GM23338 (cell line): ENCODE results near the gene ING3. TPM values are rescaled to one million over a fixed set of nuclear protein-coding genes. Genes with fewer than 3 reads are reported as not detected.

Experiments used
- ATAC-seq: fragments of 200-7000 bp; cut with Tn5 transposase; 3 replicates; pipeline ENCODE4 v1.9.1; 2020
- DNase-seq: peaks from one replicate; pipeline ENCODE4 v3.0.0-alpha.2; 2015; ENCODE audit warnings: low spot score
- H2AFZ ChIP-seq: fragments of 200-600 bp; sonication (generic); 2 replicates; pipeline ENCODE4 v1.8.0; 2016; ENCODE audit warnings: antibody characterized with exemption, mild to moderate bottlenecking, moderate library complexity
- H3F3A ChIP-seq: fragments of 200-600 bp; sonication (generic); replicated peaks from 2 replicates; pipeline ENCODE4 v1.8.0; 2017; ENCODE audit warnings: antibody characterized with exemption, mixed run types, low read depth
- H3K27ac ChIP-seq: fragments of 200-600 bp; sonication (generic); 2 replicates; pipeline ENCODE4 v1.6.1; 2016; ENCODE audit warnings: low read depth
- H3K27me3 ChIP-seq: fragments of 200-600 bp; sonication (generic); 2 replicates; pipeline ENCODE4 v1.8.0; 2016; ENCODE audit warnings: mild to moderate bottlenecking, mixed run types, moderate library complexity; ENCODE audit not compliant: insufficient read depth
- H3K36me3 ChIP-seq: fragments of 200-600 bp; sonication (generic); 2 replicates; pipeline ENCODE4 v1.8.0; 2016; ENCODE audit warnings: mild to moderate bottlenecking; ENCODE audit not compliant: insufficient read depth
- H3K4me1 ChIP-seq: fragments of 200-600 bp; sonication (generic); 2 replicates; pipeline ENCODE4 v1.8.0; 2016; ENCODE audit warnings: mild to moderate bottlenecking, moderate library complexity; ENCODE audit not compliant: insufficient read depth
- H3K4me2 ChIP-seq: fragments of 200-600 bp; sonication (generic); 2 replicates; pipeline ENCODE4 v1.7.1; 2017; ENCODE audit warnings: mixed run types
- H3K4me3 ChIP-seq: fragments of 200-600 bp; sonication (generic); 2 replicates; pipeline ENCODE4 v1.6.1; 2016; ENCODE audit warnings: mixed run types
- H3K79me2 ChIP-seq: fragments of 200-600 bp; sonication (generic); replicated peaks from 2 replicates; pipeline ENCODE4 v1.8.0; 2017; ENCODE audit warnings: mild to moderate bottlenecking; ENCODE audit not compliant: insufficient read depth
- H3K9me2 ChIP-seq: fragments of 200-600 bp; sonication (generic); 2 replicates; pipeline ENCODE4 v1.8.0; 2017; ENCODE audit not compliant: insufficient read depth
- H4K20me1 ChIP-seq: fragments of 200-600 bp; sonication (generic); replicated peaks from 2 replicates; pipeline ENCODE4 v1.8.0; 2017; ENCODE audit warnings: mild to moderate bottlenecking; ENCODE audit not compliant: insufficient read depth
- H3K27ac Mint-ChIP-seq: 2 replicates; pipeline ENCODE4 v1.8.0; 2020; ENCODE audit warnings: inconsistent platforms, mild to moderate bottlenecking, moderate library complexity, mixed read lengths
- H3K27me3 Mint-ChIP-seq: 3 replicates; pipeline ENCODE4 v1.8.0; 2022; ENCODE audit warnings: low read depth, mild to moderate bottlenecking, moderate library complexity, mixed read lengths, inconsistent platforms; ENCODE audit not compliant: insufficient read depth, poor library complexity
- H3K36me3 Mint-ChIP-seq: 3 replicates; pipeline ENCODE4 v1.8.0; 2021; ENCODE audit warnings: low read depth, mild to moderate bottlenecking, inconsistent platforms, moderate library complexity, mixed read lengths
- H3K4me1 Mint-ChIP-seq: 3 replicates; pipeline ENCODE4 v1.8.0; 2020; ENCODE audit warnings: mild to moderate bottlenecking, inconsistent platforms, mixed read lengths
- H3K4me3 Mint-ChIP-seq: 3 replicates; pipeline ENCODE4 v1.8.0; 2021; ENCODE audit warnings: moderate library complexity, mild to moderate bottlenecking, inconsistent platforms, mixed read lengths
- H3K9me3 Mint-ChIP-seq: 3 replicates; pipeline ENCODE4 v1.8.0; 2020; ENCODE audit warnings: moderate library complexity, mild to moderate bottlenecking, inconsistent platforms, mixed read lengths
- CREB1 ChIP-seq: fragments of 250-450 bp; sonication (Bioruptor Pico); IDR thresholded peaks from 2 replicates; pipeline ENCODE4 v1.5.0; 2020; ENCODE audit warnings: low read depth, mild to moderate bottlenecking, moderate library complexity
- EZH2 ChIP-seq: fragments of 200-600 bp; sonication (generic); IDR thresholded peaks from one replicate; pipeline ENCODE4 v1.8.0; 2017; ENCODE audit warnings: antibody characterized with exemption, mild to moderate bottlenecking, low read depth; ENCODE audit not compliant: unreplicated experiment
- EZH2phosphoT487 ChIP-seq: fragments of 200-600 bp; sonication (generic); IDR thresholded peaks from one replicate; pipeline ENCODE4 v1.8.1; 2018; ENCODE audit warnings: antibody characterized with exemption; ENCODE audit not compliant: unreplicated experiment
- JUNB ChIP-seq: IDR thresholded peaks from one replicate; pipeline ENCODE4 v1.6.1; 2016; ENCODE audit warnings: antibody characterized with exemption; ENCODE audit not compliant: unreplicated experiment
- NANOG ChIP-seq: IDR thresholded peaks from 2 replicates; pipeline ENCODE4 v1.6.1; 2016; ENCODE audit warnings: antibody characterized with exemption, borderline replicate concordance
- POLR2AphosphoS5 ChIP-seq: IDR thresholded peaks from 2 replicates; pipeline ENCODE4 v1.6.1; 2016; ENCODE audit warnings: antibody characterized with exemption, low read depth
- STAT1 ChIP-seq: IDR thresholded peaks from one replicate; pipeline ENCODE4 v1.6.1; 2016; ENCODE audit warnings: antibody characterized with exemption; ENCODE audit not compliant: unreplicated experiment
- ZNF114 ChIP-seq: fragments of 250-450 bp; sonication (Bioruptor Pico); IDR thresholded peaks from 2 replicates; pipeline ENCODE4 v1.5.0; 2020; ENCODE audit warnings: mild to moderate bottlenecking, moderate library complexity
- ZNF331 ChIP-seq: fragments of 250-450 bp; sonication (Bioruptor Pico); IDR thresholded peaks from 2 replicates; pipeline ENCODE4 v1.5.0; 2020; ENCODE audit warnings: low read depth, mild to moderate bottlenecking, moderate library complexity
- polyA plus RNA-seq: library from polyadenylated mRNA; unstranded; fragments of >200 nt; fragmentation: Nextera tagmentation; extraction: Ambion mirVana; gene quantifications from 2 replicates; pipeline ENCODE4 v1.2.1, GENCODE V29; 2016
- total RNA-seq: library from RNA; depleted of rRNA; stranded (reverse); fragments of >200 nt; shearing (Covaris generic); gene quantifications from 2 replicates; pipeline ENCODE4 v1.2.3, GENCODE V29; 2014
- TF ChIP-seq, protein P1 (sequence below): fragments of 250-450 bp; sonication (Bioruptor Pico); IDR thresholded peaks from 2 replicates; pipeline ENCODE4 v1.5.0; 2020; ENCODE audit warnings: mild to moderate bottlenecking, moderate library complexity
- TF ChIP-seq, protein P2 (sequence below): IDR thresholded peaks from 2 replicates; pipeline ENCODE4 v1.6.1; 2016; ENCODE audit warnings: antibody characterized with exemption
- TF ChIP-seq, protein P3 (sequence below), 2 experiments: fragments of 200-600 bp in 1 of 2; sonication (generic) in 1 of 2; conservative IDR thresholded peaks; 2 replicates each; pipeline versions ENCODE4 v1.5.1 to v1.6.1; 2016 to 2017; ENCODE audit warnings: antibody characterized with exemption in 2 of 2, low read depth in 2 of 2, mild to moderate bottlenecking in 2 of 2, moderate library complexity in 1 of 2
- TF ChIP-seq, protein P4 (sequence below): IDR thresholded peaks from one replicate; pipeline ENCODE4 v1.6.1; 2018; ENCODE audit warnings: antibody characterized with exemption; ENCODE audit not compliant: unreplicated experiment

The ING3 gene
- total and polyA plus RNA-seq, 2 experiments from 2014 or later: 17.8 to 26.2 TPM

DNA sequence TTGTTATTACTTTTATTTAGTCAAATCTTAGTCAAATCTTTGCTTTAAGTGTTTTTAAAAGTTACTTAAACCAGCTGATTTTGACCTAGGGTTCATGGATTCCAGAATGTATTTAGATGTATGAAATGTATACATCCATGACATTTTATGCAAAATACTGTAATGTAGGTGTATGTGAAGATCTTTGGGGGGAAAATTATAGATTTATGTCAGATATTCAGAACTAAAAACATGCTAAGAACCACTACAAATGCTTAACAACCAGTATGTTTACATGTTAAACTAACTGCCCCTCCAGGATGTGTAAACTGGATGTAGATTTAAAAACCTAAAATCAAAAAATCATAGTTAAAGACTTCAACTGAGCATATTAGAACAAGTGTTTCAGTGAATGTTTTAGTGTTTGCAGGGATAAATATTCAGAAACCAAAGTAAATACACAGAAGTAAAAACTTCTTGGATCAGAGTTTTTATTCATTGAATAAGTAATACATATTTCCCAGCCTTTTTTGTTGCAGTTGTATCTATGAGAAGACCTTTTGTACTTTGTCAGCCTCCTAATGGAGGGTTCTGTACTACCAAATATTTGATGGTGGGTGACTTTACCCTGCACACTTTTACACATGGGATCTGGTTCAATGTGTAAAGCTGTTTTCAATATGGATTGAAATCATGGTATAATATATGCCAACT, 41.8 kb downstream of the ING3 start:
- no peak for DNase-seq
- H3K4me3 ChIP-seq: no peak overlapping the region
- H2AFZ ChIP-seq: no peak overlapping the region
- H3K4me1 Mint-ChIP-seq: peaks cover 5% of the 10 kb centered on the region; the same call in 2 of the 3 replicates
- no peaks in the 10 kb centered on the region for H3K9me2 ChIP-seq
- no peak overlapping the region for H3K4me2 ChIP-seq
- ATAC-seq: no peak
- peaks cover 18% of the 10 kb centered on the region for H3K27me3 ChIP-seq
- H3K27me3 Mint-ChIP-seq: peaks cover 15% of the 10 kb centered on the region
- peaks cover 6% of the 10 kb centered on the region for H3K4me1 ChIP-seq
- H4K20me1 ChIP-seq: no peaks in the 10 kb centered on the region
- H3K27ac ChIP-seq: no peak overlapping the region
- TF ChIP-seq CREB1 (no peak), POLR2AphosphoS5 (no peak), STAT1 (no peak), ZNF331 (CRISPR knock-in tag) (no peak), ZNF114 (CRISPR knock-in tag) (no peak), NANOG (no peak), JUNB (no peak), EZH2 (no peak), EZH2phosphoT487 (no peak)
- TF ChIP-seq, protein P1, sequence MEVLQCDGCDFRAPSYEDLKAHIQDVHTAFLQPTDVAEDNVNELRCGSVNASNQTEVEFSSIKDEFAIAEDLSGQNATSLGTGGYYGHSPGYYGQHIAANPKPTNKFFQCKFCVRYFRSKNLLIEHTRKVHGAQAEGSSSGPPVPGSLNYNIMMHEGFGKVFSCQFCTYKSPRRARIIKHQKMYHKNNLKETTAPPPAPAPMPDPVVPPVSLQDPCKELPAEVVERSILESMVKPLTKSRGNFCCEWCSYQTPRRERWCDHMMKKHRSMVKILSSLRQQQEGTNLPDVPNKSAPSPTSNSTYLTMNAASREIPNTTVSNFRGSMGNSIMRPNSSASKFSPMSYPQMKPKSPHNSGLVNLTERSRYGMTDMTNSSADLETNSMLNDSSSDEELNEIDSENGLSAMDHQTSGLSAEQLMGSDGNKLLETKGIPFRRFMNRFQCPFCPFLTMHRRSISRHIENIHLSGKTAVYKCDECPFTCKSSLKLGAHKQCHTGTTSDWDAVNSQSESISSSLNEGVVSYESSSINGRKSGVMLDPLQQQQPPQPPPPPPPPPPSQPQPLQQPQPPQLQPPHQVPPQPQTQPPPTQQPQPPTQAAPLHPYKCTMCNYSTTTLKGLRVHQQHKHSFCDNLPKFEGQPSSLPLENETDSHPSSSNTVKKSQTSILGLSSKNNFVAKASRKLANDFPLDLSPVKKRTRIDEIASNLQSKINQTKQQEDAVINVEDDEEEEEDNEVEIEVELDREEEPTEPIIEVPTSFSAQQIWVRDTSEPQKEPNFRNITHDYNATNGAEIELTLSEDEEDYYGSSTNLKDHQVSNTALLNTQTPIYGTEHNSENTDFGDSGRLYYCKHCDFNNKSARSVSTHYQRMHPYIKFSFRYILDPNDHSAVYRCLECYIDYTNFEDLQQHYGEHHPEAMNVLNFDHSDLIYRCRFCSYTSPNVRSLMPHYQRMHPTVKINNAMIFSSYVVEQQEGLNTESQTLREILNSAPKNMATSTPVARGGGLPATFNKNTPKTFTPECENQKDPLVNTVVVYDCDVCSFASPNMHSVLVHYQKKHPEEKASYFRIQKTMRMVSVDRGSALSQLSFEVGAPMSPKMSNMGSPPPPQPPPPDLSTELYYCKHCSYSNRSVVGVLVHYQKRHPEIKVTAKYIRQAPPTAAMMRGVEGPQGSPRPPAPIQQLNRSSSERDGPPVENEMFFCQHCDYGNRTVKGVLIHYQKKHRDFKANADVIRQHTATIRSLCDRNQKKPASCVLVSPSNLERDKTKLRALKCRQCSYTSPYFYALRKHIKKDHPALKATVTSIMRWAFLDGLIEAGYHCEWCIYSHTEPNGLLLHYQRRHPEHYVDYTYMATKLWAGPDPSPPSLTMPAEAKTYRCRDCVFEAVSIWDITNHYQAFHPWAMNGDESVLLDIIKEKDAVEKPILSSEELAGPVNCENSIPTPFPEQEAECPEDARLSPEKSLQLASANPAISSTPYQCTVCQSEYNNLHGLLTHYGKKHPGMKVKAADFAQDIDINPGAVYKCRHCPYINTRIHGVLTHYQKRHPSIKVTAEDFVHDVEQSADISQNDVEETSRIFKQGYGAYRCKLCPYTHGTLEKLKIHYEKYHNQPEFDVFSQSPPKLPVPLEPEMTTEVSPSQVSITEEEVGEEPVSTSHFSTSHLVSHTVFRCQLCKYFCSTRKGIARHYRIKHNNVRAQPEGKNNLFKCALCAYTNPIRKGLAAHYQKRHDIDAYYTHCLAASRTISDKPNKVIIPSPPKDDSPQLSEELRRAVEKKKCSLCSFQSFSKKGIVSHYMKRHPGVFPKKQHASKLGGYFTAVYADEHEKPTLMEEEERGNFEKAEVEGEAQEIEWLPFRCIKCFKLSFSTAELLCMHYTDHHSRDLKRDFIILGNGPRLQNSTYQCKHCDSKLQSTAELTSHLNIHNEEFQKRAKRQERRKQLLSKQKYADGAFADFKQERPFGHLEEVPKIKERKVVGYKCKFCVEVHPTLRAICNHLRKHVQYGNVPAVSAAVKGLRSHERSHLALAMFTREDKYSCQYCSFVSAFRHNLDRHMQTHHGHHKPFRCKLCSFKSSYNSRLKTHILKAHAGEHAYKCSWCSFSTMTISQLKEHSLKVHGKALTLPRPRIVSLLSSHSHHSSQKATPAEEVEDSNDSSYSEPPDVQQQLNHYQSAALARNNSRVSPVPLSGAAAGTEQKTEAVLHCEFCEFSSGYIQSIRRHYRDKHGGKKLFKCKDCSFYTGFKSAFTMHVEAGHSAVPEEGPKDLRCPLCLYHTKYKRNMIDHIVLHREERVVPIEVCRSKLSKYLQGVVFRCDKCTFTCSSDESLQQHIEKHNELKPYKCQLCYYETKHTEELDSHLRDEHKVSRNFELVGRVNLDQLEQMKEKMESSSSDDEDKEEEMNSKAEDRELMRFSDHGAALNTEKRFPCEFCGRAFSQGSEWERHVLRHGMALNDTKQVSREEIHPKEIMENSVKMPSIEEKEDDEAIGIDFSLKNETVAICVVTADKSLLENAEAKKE (CRISPR knock-in tag): no peak
- TF ChIP-seq, protein P2, sequence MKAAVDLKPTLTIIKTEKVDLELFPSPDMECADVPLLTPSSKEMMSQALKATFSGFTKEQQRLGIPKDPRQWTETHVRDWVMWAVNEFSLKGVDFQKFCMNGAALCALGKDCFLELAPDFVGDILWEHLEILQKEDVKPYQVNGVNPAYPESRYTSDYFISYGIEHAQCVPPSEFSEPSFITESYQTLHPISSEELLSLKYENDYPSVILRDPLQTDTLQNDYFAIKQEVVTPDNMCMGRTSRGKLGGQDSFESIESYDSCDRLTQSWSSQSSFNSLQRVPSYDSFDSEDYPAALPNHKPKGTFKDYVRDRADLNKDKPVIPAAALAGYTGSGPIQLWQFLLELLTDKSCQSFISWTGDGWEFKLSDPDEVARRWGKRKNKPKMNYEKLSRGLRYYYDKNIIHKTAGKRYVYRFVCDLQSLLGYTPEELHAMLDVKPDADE: no peak
- TF ChIP-seq, protein P3, sequence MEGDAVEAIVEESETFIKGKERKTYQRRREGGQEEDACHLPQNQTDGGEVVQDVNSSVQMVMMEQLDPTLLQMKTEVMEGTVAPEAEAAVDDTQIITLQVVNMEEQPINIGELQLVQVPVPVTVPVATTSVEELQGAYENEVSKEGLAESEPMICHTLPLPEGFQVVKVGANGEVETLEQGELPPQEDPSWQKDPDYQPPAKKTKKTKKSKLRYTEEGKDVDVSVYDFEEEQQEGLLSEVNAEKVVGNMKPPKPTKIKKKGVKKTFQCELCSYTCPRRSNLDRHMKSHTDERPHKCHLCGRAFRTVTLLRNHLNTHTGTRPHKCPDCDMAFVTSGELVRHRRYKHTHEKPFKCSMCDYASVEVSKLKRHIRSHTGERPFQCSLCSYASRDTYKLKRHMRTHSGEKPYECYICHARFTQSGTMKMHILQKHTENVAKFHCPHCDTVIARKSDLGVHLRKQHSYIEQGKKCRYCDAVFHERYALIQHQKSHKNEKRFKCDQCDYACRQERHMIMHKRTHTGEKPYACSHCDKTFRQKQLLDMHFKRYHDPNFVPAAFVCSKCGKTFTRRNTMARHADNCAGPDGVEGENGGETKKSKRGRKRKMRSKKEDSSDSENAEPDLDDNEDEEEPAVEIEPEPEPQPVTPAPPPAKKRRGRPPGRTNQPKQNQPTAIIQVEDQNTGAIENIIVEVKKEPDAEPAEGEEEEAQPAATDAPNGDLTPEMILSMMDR (conservative IDR thresholded peaks at IDR 0.05; ENCODE audit: low read depth in 2 of 2): no peak
- TF ChIP-seq, protein P4, sequence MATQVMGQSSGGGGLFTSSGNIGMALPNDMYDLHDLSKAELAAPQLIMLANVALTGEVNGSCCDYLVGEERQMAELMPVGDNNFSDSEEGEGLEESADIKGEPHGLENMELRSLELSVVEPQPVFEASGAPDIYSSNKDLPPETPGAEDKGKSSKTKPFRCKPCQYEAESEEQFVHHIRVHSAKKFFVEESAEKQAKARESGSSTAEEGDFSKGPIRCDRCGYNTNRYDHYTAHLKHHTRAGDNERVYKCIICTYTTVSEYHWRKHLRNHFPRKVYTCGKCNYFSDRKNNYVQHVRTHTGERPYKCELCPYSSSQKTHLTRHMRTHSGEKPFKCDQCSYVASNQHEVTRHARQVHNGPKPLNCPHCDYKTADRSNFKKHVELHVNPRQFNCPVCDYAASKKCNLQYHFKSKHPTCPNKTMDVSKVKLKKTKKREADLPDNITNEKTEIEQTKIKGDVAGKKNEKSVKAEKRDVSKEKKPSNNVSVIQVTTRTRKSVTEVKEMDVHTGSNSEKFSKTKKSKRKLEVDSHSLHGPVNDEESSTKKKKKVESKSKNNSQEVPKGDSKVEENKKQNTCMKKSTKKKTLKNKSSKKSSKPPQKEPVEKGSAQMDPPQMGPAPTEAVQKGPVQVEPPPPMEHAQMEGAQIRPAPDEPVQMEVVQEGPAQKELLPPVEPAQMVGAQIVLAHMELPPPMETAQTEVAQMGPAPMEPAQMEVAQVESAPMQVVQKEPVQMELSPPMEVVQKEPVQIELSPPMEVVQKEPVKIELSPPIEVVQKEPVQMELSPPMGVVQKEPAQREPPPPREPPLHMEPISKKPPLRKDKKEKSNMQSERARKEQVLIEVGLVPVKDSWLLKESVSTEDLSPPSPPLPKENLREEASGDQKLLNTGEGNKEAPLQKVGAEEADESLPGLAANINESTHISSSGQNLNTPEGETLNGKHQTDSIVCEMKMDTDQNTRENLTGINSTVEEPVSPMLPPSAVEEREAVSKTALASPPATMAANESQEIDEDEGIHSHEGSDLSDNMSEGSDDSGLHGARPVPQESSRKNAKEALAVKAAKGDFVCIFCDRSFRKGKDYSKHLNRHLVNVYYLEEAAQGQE: no peak
- no peaks in the 10 kb centered on the region for H3F3A ChIP-seq
- H3K36me3 ChIP-seq: no peaks in the 10 kb centered on the region
- H3K27ac Mint-ChIP-seq: no peak overlapping the region
- H3K36me3 Mint-ChIP-seq: no peaks in the 10 kb centered on the region
- H3K4me3 Mint-ChIP-seq: no peak overlapping the region
- H3K79me2 ChIP-seq: no peaks in the 10 kb centered on the region
- H3K9me3 Mint-ChIP-seq: no peaks in the 10 kb centered on the region
